HG03108 (cell line): ENCODE data around the gene IDI2.
"Not testable (repeated sequence)": the region's sequence is repeated elsewhere in the genome, so short reads cannot be mapped to it uniquely, and the experiment has no call there.

Experiments
- ATAC-seq: cut with Tn5 transposase; IDR thresholded peaks from one replicate; pipeline ENCODE4 v1.9.1; 2021; ENCODE audit warnings: moderate library complexity; ENCODE audit not compliant: unreplicated experiment

Gene IDI2

GRCh38 chr10:1025683-1026082 lies at the start of gene IDI2:
IDI2 (minus strand) TSS chr10:1025859; CDS start chr10:1024723, 1,136 bp downstream.
- no peak for ATAC-seq

- no peak for ATAC-seq
Observed at GRCh38 chr10:1074748-1075308, 49.2 kb upstream of the IDI2 start.

GRCh38 chr10:1074052-1074747 lies 48.5 kb upstream of the IDI2 start:
- ATAC-seq, result no peak

GRCh38 chr10:1070919-1071318 lies 45.3 kb upstream of the IDI2 start:
- no peak for ATAC-seq

- no peak for ATAC-seq
Observed at GRCh38 chr10:1068380-1069361, 43.0 kb upstream of the IDI2 start.

- not testable (repeated sequence) for ATAC-seq
Observed at GRCh38 chr10:1066734-1067133, 41.1 kb upstream of the IDI2 start.

GRCh38 chr10:1064964-1065247 lies 39.2 kb upstream of the IDI2 start:
- no peak for ATAC-seq

- ATAC-seq, result no peak
Observed at GRCh38 chr10:1063232-1063865, 37.7 kb upstream of the IDI2 start.

- no peak for ATAC-seq
Observed at GRCh38 chr10:1061930-1062774, 36.5 kb upstream of the IDI2 start.

- no peak for ATAC-seq
Observed at GRCh38 chr10:1059902-1060301, 34.2 kb upstream of the IDI2 start.

- ATAC-seq, result no peak
Observed at GRCh38 chr10:1058017-1058416, 32.4 kb upstream of the IDI2 start.

- ATAC-seq, result no peak
Observed at GRCh38 chr10:1057106-1057657, 31.5 kb upstream of the IDI2 start.

GRCh38 chr10:1056326-1057105 lies 30.9 kb upstream of the IDI2 start, which contains the start of gene WDR37:
WDR37 (plus strand) TSS chr10:1056385; CDS start chr10:1072156, 15,771 bp downstream.
- peak; percentile 87 for ATAC-seq

GRCh38 chr10:1054684-1055083 lies 29.0 kb upstream of the IDI2 start:
- no peak for ATAC-seq

- ATAC-seq, result no peak
Observed at GRCh38 chr10:1050554-1050953, 24.9 kb upstream of the IDI2 start.

GRCh38 chr10:1050145-1050544 lies 24.5 kb upstream of the IDI2 start:
- ATAC-seq, result no peak

- no peak for ATAC-seq
Observed at GRCh38 chr10:1049425-1049958, 23.8 kb upstream of the IDI2 start.

GRCh38 chr10:1048732-1049424 lies 23.2 kb upstream of the IDI2 start, which contains the start of gene IDI1:
IDI1 (minus strand) TSS chr10:1049119; CDS start chr10:1049003, 116 bp downstream.
- peak; percentile 76 for ATAC-seq
